ENCODE data around the gene TTLL11.
"Not testable (repeated sequence)": the region's sequence is repeated elsewhere in the genome, so short reads cannot be mapped to it uniquely, and the experiment has no call there.

The TTLL11 gene

DNA sequence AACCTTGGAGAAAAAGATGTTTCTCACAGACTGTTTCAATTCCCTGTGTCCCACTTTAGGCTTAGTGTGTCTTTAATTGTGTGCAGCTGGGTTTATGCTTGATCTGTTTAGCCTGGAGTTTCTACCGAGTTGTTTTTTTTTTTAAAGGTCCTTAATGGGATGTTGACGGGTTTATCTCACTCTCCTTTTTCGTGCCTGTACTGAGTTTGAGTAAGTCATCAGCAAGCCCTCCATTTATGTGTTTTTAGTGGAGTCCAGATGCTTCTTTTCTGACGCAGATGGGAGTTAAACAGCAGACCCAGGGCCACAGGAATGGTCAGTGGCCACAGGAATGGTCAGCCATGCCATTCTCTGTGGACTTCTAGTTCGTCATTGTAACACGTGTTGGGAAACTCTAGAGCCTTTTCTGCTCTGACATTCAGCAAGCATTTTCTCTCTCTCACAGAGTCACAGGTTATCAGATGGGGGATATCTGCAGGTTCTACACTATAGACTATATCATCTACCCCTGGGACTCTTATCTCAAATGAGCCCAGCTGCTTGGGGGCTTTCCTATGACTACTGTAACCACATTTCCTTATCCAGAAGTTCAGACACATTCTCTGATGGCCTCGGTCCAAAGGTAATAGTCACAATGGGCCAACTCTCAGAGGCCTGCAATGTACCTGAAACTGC is 190.5 kb downstream of the TTLL11 start:
- no peak for DNase-seq (ENCODE audit: low read depth)

- no peak for DNase-seq (ENCODE audit: low read depth)
Observed at GRCh38 chr9:121901616-121902015, 191.5 kb downstream of the TTLL11 start.

- DNase-seq (ENCODE audit: low read depth), result no peak
Observed at GRCh38 chr9:121900163-121900562, 192.9 kb downstream of the TTLL11 start.

- no peak for DNase-seq (ENCODE audit: low read depth)
Observed at GRCh38 chr9:121898856-121899255, 194.3 kb downstream of the TTLL11 start.

DNA sequence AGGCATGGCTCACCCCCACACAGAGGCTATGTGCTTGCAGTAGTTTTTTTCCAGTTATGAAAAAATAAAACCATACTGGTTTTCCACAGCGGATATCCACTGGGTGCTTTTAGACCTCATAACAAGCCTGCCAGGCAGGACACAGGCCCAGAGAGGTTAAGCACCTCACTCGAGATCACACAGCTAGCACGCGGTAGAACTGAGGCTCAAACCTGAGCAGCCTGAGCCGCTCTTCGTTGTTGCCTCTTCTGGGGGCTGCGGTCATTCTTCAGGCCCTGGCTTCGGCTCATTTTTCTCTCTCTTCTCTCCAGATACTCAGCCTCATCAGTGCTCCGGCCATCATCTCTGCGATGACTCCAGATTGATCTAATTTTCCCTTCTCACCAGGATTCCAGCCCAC is 196.0 kb downstream of the TTLL11 start:
- no peak for DNase-seq (ENCODE audit: low read depth)

DNA sequence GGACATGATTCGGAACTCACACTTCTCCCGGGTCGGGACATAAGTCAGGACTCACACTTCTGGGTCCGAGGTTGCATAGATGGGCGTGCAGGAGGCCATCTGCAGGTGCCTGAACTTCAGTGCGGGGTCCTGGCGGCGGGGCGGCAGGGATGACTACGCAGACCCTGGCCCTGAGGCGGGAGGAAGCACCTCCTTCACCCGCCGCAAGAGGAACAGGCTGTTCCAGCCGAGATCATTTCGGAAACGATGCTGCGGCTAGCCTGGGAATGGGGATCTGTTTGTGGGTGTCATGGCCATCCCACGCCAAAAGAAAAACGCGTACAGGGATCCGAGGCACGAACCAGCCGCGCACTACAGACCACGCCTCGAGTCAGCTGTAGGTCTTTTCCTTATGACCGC is 196.6 kb downstream of the TTLL11 start:
- no peak for DNase-seq (ENCODE audit: low read depth)

- no peak for DNase-seq (ENCODE audit: low read depth)
Observed at GRCh38 chr9:121895818-121896544, 197.1 kb downstream of the TTLL11 start.

- no peak for DNase-seq (ENCODE audit: low read depth)
Observed at GRCh38 chr9:121895358-121895757, 197.8 kb downstream of the TTLL11 start.

DNA sequence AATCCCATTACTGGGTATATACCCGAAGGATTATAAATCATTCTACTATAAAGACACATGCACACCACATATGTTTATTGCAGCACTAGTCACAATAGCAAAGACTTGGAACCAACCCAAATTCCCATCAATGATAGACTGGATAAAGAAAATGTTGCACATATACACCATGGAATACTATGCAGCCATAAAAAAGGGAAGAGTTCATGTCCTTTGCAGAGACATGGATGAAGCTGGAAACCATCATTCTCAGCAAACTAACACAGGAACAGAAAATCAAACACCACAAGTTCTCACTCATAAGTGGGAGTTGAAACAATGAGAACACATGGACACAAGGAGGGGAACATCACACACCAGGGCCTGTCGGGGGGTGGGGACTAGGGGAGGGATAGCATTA is 198.7 kb downstream of the TTLL11 start:
- not testable (repeated sequence) for DNase-seq (ENCODE audit: low read depth)

GRCh38 chr9:121893786-121894185 is 199.3 kb downstream of the TTLL11 start:
- no peak for DNase-seq (ENCODE audit: low read depth)

DNA sequence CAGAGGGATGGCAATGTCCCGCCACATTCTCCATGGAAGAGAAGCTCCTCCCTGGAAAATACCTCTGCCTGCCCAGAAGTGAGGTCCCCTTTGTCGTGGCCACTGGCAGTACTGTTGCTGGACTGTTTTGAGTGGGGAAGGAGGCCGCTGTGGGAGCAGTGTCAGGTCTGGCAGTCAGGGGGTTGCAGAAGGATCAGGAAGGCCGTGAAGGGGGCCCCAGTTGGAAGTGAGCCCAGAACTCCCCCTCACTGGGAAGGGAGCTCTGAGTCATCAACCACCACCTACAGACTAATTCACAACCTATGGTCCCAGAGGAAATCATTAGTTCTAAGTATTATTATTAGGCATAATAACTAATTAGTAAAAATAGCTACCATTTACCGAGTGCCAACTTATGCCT is 200.4 kb downstream of the TTLL11 start:
- no peak for DNase-seq (ENCODE audit: low read depth)

DNA sequence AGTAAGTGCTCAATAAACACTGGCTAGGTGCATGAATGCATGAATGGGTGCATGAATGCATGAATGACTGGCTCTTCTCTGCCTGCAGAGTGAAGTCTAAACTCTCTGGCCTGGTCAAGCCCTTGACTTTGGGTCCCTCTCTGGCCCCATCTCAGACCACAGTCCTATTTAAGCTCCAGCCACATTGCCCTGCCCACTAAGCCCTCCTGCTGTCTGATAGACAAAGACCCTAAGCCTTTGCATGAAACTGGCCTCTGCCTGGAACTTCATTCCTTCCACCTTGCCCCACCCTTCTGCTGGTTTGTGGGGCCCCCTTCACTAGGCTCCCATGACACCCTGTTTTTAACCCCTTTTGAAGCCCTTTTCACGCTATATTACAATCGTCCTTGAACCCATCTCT is 202.4 kb downstream of the TTLL11 start:
- DNase-seq (ENCODE audit: low read depth), result no peak

DNA sequence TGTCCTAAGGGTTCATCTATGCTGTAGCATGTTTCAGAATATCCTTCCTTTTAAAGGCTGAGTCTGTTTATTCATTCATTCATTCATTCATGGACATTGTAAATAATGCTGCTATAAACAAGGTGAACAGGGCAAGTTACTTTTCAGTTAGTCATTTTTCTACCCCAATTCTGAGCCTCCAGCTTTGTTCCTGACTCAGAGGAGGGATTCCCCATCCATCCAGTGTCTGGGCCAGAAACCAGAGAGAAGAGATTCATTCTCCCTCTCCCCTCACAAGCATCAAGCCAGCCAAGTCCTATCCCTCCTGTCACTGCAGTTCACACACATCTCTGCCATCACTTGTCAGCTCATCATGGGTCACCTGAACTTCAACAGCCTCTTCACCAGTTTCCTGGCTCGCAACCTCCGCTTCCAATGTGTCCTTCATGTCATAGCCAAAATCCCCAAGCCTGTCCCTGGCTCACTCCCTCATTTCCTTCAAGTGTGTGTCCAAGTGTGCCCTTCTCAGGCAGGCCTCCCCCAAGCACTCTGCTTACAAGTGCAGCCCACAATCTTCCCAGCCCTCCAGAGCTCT is 203.0 kb downstream of the TTLL11 start:
- no peak for DNase-seq (ENCODE audit: low read depth)

- DNase-seq (ENCODE audit: low read depth), result no peak
Observed at GRCh38 chr9:121888438-121888775, 204.7 kb downstream of the TTLL11 start.

DNA sequence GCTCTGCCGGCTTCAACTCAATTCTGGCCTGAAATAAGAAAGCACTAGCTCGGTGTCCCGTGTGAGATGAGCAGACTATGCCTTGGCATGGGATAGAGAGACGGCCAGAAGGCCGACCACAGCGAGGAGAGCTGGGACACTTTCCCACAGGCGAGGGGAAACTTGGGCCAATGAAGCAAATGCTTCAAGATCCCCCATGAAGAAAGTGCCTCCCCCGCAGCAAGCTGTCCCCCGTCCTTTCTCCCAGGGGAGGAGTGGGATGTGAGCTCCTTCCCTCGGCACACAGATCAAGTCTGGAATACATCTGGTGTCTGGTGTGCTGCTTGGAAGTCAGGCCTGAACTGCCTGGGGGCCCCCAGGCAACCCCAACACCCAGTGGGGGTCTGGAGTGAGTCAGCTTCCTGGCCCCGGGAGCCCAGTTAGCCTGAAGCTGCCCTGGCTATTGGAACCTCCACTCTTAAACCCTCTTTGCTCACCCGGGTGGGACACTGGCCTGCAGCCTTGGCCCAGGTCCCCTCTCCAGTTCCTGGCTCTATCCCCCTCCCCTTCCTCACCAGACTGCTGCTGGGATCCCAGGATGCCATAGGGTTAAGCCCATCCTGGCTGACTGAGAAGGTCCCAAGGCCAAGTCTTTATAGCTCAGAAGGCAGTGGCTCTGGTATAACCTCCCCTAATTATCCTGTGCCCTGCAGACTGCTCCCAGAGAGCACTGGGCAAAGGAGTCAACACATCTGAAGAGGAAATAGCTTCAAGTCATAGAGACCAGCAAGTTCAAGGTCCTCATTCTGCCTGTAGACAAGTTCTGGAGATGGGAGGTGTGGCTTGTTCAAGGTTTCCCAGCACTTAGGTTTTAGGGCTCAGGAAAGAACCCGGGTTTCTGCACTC is 205.3 kb downstream of the TTLL11 start:
- no peak for DNase-seq (ENCODE audit: low read depth)

DNA sequence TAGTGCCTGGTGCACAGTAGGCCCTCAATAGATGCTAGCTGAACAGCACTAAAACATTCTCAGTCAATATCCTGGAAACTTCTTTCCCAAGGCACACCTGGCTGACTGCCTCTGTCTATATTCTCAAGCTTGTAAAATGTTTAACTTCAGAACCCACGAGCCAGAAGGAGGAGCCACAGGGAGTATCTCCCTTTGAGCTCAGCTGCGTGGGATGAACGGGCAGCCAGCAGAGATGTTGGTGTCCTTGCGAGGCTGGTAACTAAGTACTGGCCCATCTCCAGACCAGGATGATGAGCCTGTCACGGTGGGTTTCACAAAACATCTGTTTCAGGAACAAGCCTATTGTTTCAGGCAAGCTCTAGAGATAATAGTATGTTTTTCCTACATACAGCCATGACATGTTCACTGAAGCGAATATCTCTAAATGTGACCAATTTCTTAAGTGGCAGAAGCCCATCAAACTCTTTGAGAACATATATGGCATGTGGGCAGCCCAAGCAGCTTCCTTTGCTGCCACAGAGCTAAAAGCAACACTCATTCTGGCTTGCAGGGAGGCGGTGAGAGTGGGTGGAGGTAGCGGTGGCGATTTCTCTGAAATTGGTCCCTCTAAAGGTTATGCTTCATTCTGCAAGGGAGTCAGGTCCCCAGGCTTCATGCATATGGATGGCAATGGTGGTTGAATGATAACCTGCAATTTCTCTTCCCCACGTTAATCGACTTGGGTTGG is 206.2 kb downstream of the TTLL11 start:
- DNase-seq (ENCODE audit: low read depth), result no peak

GRCh38 chr9:121885345-121885901 is 207.7 kb downstream of the TTLL11 start:
- no peak for DNase-seq (ENCODE audit: low read depth)

- no peak for DNase-seq (ENCODE audit: low read depth)
Observed at GRCh38 chr9:121884057-121884541, 209.0 kb downstream of the TTLL11 start.

- DNase-seq (ENCODE audit: low read depth), result no peak
Observed at GRCh38 chr9:121883281-121884056, 209.6 kb downstream of the TTLL11 start.

DNA sequence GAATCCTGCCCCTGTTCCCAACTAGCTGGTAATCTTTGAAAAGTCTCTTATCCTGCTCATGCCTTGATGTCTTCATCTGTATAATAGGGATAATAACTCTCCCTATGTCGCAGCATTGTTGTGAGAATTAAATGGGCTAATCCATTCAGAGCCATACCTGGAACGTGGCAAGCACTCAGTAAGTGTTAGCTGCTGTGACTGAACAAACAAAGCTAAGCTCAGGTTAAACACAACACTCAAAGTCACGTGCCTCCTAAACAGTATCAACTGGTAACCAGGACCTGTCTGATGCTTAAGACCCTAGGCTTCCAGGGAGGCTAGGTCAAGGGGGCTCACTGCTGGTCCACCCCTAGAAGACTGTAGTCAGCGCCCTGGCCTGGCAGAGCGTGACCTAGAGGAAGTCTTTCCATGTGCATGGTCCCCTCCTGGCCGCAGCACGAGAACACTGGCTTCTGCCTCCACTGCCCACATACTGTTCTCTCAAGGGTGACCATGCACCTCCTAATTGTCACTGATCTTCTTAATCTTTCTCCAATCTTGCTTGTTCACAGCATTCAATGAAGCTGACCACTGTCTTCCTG is 211.1 kb downstream of the TTLL11 start:
- DNase-seq (ENCODE audit: low read depth), result no peak
